A549 (cell line): Measurements from ENCODE around the gene AP2A2. TPM values are rescaled to one million over a fixed set of nuclear protein-coding genes. Genes with fewer than 3 reads are reported as not detected.
"Not testable (repeated sequence)": the region's sequence is repeated elsewhere in the genome, so short reads cannot be mapped to it uniquely, and the experiment has no call there.

Experiments
- ATAC-seq, 2 experiments: fragments of 200-7000 bp in 1 of 2; fragments of >200 bp in 1 of 2; cut with Nextera tagmentation in 1 of 2; cut with Tn5 transposase in 1 of 2; 3 replicates each; pipeline versions ENCODE4 v1.8.0 to v1.9.1; 2018 to 2020; ENCODE audit warnings: mild to moderate bottlenecking in 1 of 2, moderate library complexity in 1 of 2
- CTCF ChIA-PET: fragments of 300-600 bp; sonication (Branson Sonifier 250); formaldehyde crosslinking; extraction: SDS; loops from one replicate; lab custom pipeline; 2021; ENCODE audit warnings: antibody characterized with exemption, inconsistent platforms; lab: Yijun Ruan, JAX
- POLR2A ChIA-PET: fragments of 350-600 bp; formaldehyde crosslinking; extraction: SDS; loops from one replicate; lab custom pipeline; 2021; ENCODE audit warnings: antibody characterized with exemption, inconsistent platforms; lab: Yijun Ruan, JAX
- DNase-seq, 2 experiments: peaks; one replicate each; pipeline versions ENCODE4 v3.0.0 to v3.0.0-alpha.2; 2011 to 2016; ENCODE audit warnings: low read depth in 1 of 2, low spot score in 1 of 2
- FAIRE-seq: peaks from 2 replicates; lab custom pipeline; 2011; peaks lifted over from hg19 to GRCh38; lab: Jason Lieb, UNC
- H3K27ac ChIP-seq, 2 experiments: fragments of >200 bp; sonication (Bioruptor Twin); formaldehyde crosslinking; 3 replicates each; pipeline ENCODE4 v1.5.1; 2016 to 2017
- H3K4me1 ChIP-seq: fragments of >200 bp; sonication (Bioruptor Twin); formaldehyde crosslinking; 3 replicates; pipeline ENCODE4 v1.6.1; 2016
- H3K4me2 ChIP-seq: fragments of >200 bp; sonication (Bioruptor Twin); formaldehyde crosslinking; 3 replicates; pipeline ENCODE4 v1.6.1; 2016
- H3K4me3 ChIP-seq: fragments of >200 bp; sonication (Bioruptor Twin); formaldehyde crosslinking; 3 replicates; pipeline ENCODE4 v1.5.1; 2016
- H3K9me3 ChIP-seq: fragments of >200 bp; sonication (Bioruptor Twin); formaldehyde crosslinking; 3 replicates; pipeline ENCODE4 v1.6.1; 2016
- CTCF ChIP-seq: fragments of >200 bp; sonication (Bioruptor Twin); formaldehyde crosslinking; IDR thresholded peaks from 3 replicates; pipeline ENCODE4 v1.5.1; 2016
- EHF ChIP-seq: fragments of 250-450 bp; sonication (Bioruptor Pico); IDR thresholded peaks from 2 replicates; pipeline ENCODE4 v1.5.0; 2020; ENCODE audit warnings: mild to moderate bottlenecking
- ESRRA ChIP-seq: fragments of 150-350 bp; IDR thresholded peaks from 2 replicates; pipeline ENCODE4 v1.6.1; 2014; ENCODE audit warnings: mild to moderate bottlenecking, low read length, borderline replicate concordance
- HEYL ChIP-seq: fragments of 250-450 bp; sonication (Bioruptor Pico); IDR thresholded peaks from 2 replicates; pipeline ENCODE4 v1.8.0; 2021; ENCODE audit warnings: mild to moderate bottlenecking, moderate library complexity
- MAZ ChIP-seq: fragments of 150-350 bp; IDR thresholded peaks from 2 replicates; pipeline ENCODE4 v1.6.1; 2014; ENCODE audit warnings: antibody characterized with exemption, low read depth, low read length, borderline replicate concordance
- NPAS2 ChIP-seq: fragments of 250-450 bp; sonication (Bioruptor Pico); IDR thresholded peaks from 2 replicates; pipeline ENCODE4 v1.8.0; 2022; ENCODE audit warnings: mild to moderate bottlenecking, moderate library complexity, borderline replicate concordance
- PHF8 ChIP-seq: fragments of 200-600 bp; sonication (generic); IDR thresholded peaks from 2 replicates; pipeline ENCODE4 v1.6.1; 2016; ENCODE audit warnings: low read depth, mild to moderate bottlenecking, antibody characterized with exemption, moderate library complexity, borderline replicate concordance
- RCOR1 ChIP-seq: fragments of 150-350 bp; IDR thresholded peaks from 2 replicates; pipeline ENCODE4 v1.6.1; 2014; ENCODE audit warnings: antibody characterized with exemption, low read length, low read depth
- RFX5 ChIP-seq: fragments of 450-650 bp; IDR thresholded peaks from 2 replicates; pipeline ENCODE4 v1.7.1; 2014; ENCODE audit warnings: antibody characterized with exemption, mild to moderate bottlenecking, moderate library complexity
- SMC3 ChIP-seq: fragments of >200 bp; sonication (Bioruptor Twin); formaldehyde crosslinking; IDR thresholded peaks from 3 replicates; pipeline ENCODE4 v1.6.1; 2018; ENCODE audit warnings: inconsistent platforms
- TP53 ChIP-seq: fragments of 250-450 bp; sonication (Bioruptor Pico); IDR thresholded peaks from 2 replicates; pipeline ENCODE4 v1.5.0; 2021; ENCODE audit warnings: mild to moderate bottlenecking, moderate library complexity
- ZFP36 ChIP-seq: fragments of 450-650 bp; IDR thresholded peaks from 2 replicates; pipeline ENCODE4 v1.6.1; 2014; ENCODE audit warnings: borderline replicate concordance; ENCODE audit not compliant: partially characterized antibody
- ZNF302 ChIP-seq: fragments of 250-450 bp; sonication (Bioruptor Pico); IDR thresholded peaks from 2 replicates; pipeline ENCODE4 v1.9.0; 2021; ENCODE audit warnings: inconsistent platforms, mild to moderate bottlenecking, moderate library complexity
- WGBS: methylation state at CpG from one replicate; pipeline ENCODE4 v1.1.6; 2017; ENCODE audit errors: missing lambda C conversion rate; 5-methylcytosine and 5-hydroxymethylcytosine counted together
- polyA plus RNA-seq, 4 experiments: library from polyadenylated mRNA; depleted of rRNA in 3 of 4; stranded (reverse); fragments of >200 nt; fragmentation: RNase III in 1 of 4; extraction: RNeasy Plus Mini Kit Qiagen cat#74134 plus additional on column Dnase treatment in 1 of 4; gene quantifications; 2 replicates in 3 of 4; 3 replicates in 1 of 4; pipeline ENCODE4 v1.2.3, GENCODE V29; 2011 to 2017
- TF ChIP-seq, protein P1 (sequence below): fragments of 200-600 bp; sonication (generic); IDR thresholded peaks from 2 replicates; pipeline ENCODE4 v1.6.1; 2016; ENCODE audit warnings: antibody characterized with exemption, mild to moderate bottlenecking, moderate library complexity
- TF ChIP-seq, protein P2 (sequence below): fragments of 150-350 bp; IDR thresholded peaks from 2 replicates; pipeline ENCODE4 v1.6.1; 2014; ENCODE audit warnings: low read depth, mild to moderate bottlenecking, low read length
- TF ChIP-seq, protein P3 (sequence below): fragments of 250-450 bp; sonication (Bioruptor Pico); IDR thresholded peaks from 2 replicates; pipeline ENCODE4 v1.5.0; 2020; ENCODE audit warnings: low read depth, mild to moderate bottlenecking, moderate library complexity

AP2A2 gene
- polyA plus RNA-seq, 2 of the 4 experiments (the other 2 are of a cell fraction) = 39.4 to 60.4 TPM

DNA sequence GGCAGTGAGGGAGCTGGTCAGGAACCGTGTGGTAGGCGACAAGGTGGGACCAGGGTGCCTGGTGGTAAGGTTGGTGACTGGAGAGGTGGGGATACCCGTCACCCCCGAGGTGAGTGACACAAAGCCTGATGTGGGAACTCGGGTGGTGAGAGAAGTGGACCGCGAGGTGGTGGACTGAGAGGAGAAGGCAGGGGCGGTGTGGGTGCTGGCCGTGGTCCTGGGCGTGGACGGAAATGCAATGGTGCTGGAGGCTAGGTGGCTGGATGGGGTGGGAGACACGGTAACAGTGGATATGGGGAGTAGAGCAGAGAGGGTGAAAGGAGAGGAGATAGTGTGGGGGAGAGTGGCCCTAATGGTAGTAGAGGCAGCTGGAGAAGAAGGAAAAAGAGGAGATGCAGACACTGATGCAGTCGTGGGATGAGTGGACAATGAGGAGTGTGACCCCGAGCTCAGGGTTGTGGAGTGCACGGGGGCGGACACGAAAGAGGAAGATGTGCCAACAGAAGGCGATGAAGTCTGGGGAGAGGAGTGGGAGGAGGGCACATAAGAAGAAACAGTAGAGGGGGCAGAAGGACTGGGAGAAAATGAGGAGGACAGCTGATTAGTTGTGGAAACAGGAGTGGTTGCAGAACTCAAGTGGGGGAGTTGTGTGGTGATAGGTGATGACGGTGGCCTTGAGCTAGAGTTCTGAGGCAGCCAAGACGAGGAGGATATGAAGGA lies 90.3 kb downstream of the AP2A2 start:
- CTCF ChIA-PET = interaction anchor here (0.9 to 1.4 kb wide), 2 partner anchors 91 to 121 kb away, joined by 3 read pairs; no protein-coding TSS in a partner anchor
- POLR2A ChIA-PET = no interaction called here
- 92% methylated on average over 20 of the region's 20 CpGs for WGBS

GRCh38 chr11:1016610-1017126 lies 91.0 kb downstream of the AP2A2 start:
- FAIRE-seq (peak; percentile 100), ATAC-seq (peak; percentile 35 to 66)
- WGBS = 65% methylated on average over 7 of the region's 7 CpGs
- H3K4me1 ChIP-seq, H3K27ac ChIP-seq, DNase-seq, POLR2A ChIA-PET, H3K4me3 ChIP-seq, H3K4me2 ChIP-seq, H3K9me3 ChIP-seq: not testable (repeated sequence)
- CTCF ChIA-PET = interaction anchor here (0.7 to 2.6 kb wide), 8 partner anchors 10 to 211 kb away, joined by 3 to 8 read pairs (median 3); no protein-coding TSS in a partner anchor

More for the DNA sequence above, 90.3 kb downstream of the AP2A2 start:
- FAIRE-seq (no peak), ATAC-seq (no peak), DNase-seq (no peak)
- TF ChIP-seq NPAS2 (CRISPR knock-in tag) = no peak
- no peak for TF ChIP-seq HEYL (CRISPR knock-in tag)
- no peak for TF ChIP-seq RFX5
- TF ChIP-seq, protein P1, sequence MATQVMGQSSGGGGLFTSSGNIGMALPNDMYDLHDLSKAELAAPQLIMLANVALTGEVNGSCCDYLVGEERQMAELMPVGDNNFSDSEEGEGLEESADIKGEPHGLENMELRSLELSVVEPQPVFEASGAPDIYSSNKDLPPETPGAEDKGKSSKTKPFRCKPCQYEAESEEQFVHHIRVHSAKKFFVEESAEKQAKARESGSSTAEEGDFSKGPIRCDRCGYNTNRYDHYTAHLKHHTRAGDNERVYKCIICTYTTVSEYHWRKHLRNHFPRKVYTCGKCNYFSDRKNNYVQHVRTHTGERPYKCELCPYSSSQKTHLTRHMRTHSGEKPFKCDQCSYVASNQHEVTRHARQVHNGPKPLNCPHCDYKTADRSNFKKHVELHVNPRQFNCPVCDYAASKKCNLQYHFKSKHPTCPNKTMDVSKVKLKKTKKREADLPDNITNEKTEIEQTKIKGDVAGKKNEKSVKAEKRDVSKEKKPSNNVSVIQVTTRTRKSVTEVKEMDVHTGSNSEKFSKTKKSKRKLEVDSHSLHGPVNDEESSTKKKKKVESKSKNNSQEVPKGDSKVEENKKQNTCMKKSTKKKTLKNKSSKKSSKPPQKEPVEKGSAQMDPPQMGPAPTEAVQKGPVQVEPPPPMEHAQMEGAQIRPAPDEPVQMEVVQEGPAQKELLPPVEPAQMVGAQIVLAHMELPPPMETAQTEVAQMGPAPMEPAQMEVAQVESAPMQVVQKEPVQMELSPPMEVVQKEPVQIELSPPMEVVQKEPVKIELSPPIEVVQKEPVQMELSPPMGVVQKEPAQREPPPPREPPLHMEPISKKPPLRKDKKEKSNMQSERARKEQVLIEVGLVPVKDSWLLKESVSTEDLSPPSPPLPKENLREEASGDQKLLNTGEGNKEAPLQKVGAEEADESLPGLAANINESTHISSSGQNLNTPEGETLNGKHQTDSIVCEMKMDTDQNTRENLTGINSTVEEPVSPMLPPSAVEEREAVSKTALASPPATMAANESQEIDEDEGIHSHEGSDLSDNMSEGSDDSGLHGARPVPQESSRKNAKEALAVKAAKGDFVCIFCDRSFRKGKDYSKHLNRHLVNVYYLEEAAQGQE = 0 out of 2 replicates have a peak, but pooled peaks have one; percentile 27
- no peak overlapping the region for H3K4me2 ChIP-seq
- H3K4me1 ChIP-seq = no peaks in the 10 kb centered on the region
- H3K9me3 ChIP-seq = no peaks in the 10 kb centered on the region
- H3K4me3 ChIP-seq = no peak overlapping the region
- no peak overlapping the region for H3K27ac ChIP-seq

DNA sequence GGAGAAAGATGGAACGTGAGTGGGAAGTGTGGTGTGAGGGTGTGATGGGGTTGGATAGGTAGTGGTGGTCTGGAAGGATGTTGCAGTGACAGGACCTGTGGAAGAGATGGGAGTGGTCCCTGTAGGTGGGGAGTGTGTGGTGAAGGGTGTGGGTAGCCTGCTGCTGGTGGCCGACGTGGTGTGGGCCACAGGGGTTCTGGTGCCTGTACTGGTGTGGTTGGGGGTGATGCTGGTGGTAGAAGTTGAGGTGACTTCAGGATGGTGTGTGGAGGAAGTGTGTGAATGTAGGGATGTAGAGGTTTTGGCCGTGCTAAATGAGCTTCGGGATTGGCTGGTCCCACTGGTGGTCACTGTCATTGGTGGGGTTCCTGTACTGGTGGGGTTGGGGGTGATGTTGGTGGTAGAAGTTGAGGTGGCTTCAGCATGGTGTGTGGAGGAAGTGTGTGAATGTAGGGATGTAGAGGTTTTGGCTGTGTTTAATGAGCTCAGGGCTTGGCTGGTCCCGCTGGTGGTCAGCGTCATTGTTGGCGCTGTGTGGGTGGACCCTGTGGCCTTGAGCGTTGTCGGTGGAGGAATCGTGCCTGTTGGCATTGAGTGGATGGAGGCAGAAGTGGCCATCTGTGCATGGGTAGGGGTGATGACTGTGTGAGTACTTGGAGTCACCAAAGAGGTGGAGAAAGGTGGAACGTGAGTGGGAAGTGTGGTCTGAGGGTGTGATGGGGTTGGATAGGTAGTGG lies 91.8 kb downstream of the AP2A2 start:
- ChIA-PET POLR2A (no interaction called here), CTCF (interaction anchor here (0.7 to 2.6 kb wide), 7 partner anchors 9 to 210 kb away, joined by 3 to 8 read pairs (median 3); no protein-coding TSS in a partner anchor)
- FAIRE-seq (no peak), DNase-seq (peak in 1 of 2 experiments; percentile 29), ATAC-seq (peak; percentile 23 to 33; a peak in 5 of 6 replicates)
- Histone ChIP-seq H3K27ac (no peak overlapping the region), H3K4me1 (no peaks in the 10 kb centered on the region), H3K4me3 (no peak overlapping the region), H3K4me2 (no peak overlapping the region), H3K9me3 (no peaks in the 10 kb centered on the region)
- WGBS = 77% methylated on average over 12 of the region's 12 CpGs
- TF ChIP-seq MAZ (no peak), SMC3 (no peak), RCOR1 (no peak), CTCF (no peak), ESRRA (no peak), EHF (CRISPR knock-in tag) (no peak), ZFP36 (no peak), PHF8 (no peak), TP53 (no peak), RFX5 (no peak), ZNF302 (CRISPR knock-in tag) (no peak)
- TF ChIP-seq, protein P2, sequence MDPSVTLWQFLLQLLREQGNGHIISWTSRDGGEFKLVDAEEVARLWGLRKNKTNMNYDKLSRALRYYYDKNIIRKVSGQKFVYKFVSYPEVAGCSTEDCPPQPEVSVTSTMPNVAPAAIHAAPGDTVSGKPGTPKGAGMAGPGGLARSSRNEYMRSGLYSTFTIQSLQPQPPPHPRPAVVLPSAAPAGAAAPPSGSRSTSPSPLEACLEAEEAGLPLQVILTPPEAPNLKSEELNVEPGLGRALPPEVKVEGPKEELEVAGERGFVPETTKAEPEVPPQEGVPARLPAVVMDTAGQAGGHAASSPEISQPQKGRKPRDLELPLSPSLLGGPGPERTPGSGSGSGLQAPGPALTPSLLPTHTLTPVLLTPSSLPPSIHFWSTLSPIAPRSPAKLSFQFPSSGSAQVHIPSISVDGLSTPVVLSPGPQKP = no peak
- TF ChIP-seq, protein P3, sequence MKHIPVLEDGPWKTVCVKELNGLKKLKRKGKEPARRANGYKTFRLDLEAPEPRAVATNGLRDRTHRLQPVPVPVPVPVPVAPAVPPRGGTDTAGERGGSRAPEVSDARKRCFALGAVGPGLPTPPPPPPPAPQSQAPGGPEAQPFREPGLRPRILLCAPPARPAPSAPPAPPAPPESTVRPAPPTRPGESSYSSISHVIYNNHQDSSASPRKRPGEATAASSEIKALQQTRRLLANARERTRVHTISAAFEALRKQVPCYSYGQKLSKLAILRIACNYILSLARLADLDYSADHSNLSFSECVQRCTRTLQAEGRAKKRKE (CRISPR knock-in tag) = no peak
- TF ChIP-seq, protein P1 = no peak
